Gastroesophageal sphincter (tissue), 4 donors: Measurements from ENCODE around the gene CASK. TPM values are rescaled to one million over a fixed set of nuclear protein-coding genes. Genes with fewer than 3 reads are reported as not detected.
A peak's percentile ranks its signal among the peaks of the same experiment; 100 is the strongest.

Experiments used
- ATAC-seq: fragments of 150-250 bp; one replicate; pipeline ENCODE4 v1.9.1; 2016; ENCODE audit warnings: mild to moderate bottlenecking, moderate library complexity
- H3K27ac ChIP-seq, 4 donors: fragments of 200-600 bp; sonication (generic) in 3 of 4; 1 replicate in 3 of 4; 2 replicates in 1 of 4; pipeline ENCODE4 v1.5.1; 2016 to 2019
- H3K27me3 ChIP-seq: fragments of 200-600 bp; sonication (generic); one replicate; pipeline ENCODE4 v1.5.1; 2019
- H3K36me3 ChIP-seq, 2 donors: fragments of 200-600 bp; sonication (generic); one replicate each; pipeline ENCODE4 v1.5.1; 2019; ENCODE audit warnings: control low read depth in 1 of 2
- H3K4me1 ChIP-seq, 3 donors: fragments of 200-600 bp; sonication (generic); 1 replicate in 2 of 3; 2 replicates in 1 of 3; pipeline ENCODE4 v1.5.1; 2016 to 2019; ENCODE audit warnings: control low read depth in 2 of 3
- H3K4me3 ChIP-seq, 2 donors: fragments of 200-600 bp; sonication (generic); one replicate each; pipeline ENCODE4 v1.5.1; 2019; ENCODE audit warnings: mild to moderate bottlenecking in 1 of 2, moderate library complexity in 1 of 2
- H3K9me3 ChIP-seq, 3 donors: fragments of 200-600 bp; sonication (generic); one replicate each; pipeline ENCODE4 v1.5.1; 2017 to 2019; ENCODE audit warnings: control low read depth in 2 of 3
- CTCF ChIP-seq, 4 experiments: fragments of 200-600 bp in 2 of 4; fragments of 450-650 bp in 2 of 4; sonication (generic) in 1 of 4; IDR thresholded peaks; one replicate each; pipeline ENCODE4 v1.5.1; 2017 to 2019; ENCODE audit warnings: antibody characterized with exemption in 4 of 4, mild to moderate bottlenecking in 2 of 4, moderate library complexity in 2 of 4
- EP300 ChIP-seq: sonication (generic); formaldehyde crosslinking; IDR thresholded peaks from one replicate; pipeline ENCODE4 v1.6.1; 2017; ENCODE audit warnings: antibody characterized with exemption, mild to moderate bottlenecking
- POLR2A ChIP-seq, 2 donors: fragments of 450-650 bp; IDR thresholded peaks; one replicate each; pipeline ENCODE4 v1.6.1; 2017; ENCODE audit warnings: antibody characterized with exemption in 2 of 2, mild to moderate bottlenecking in 2 of 2, moderate library complexity in 1 of 2
- POLR2AphosphoS5 ChIP-seq: sonication (generic); formaldehyde crosslinking; IDR thresholded peaks from one replicate; pipeline ENCODE4 v1.6.1; 2017; ENCODE audit warnings: antibody characterized with exemption
- WGBS, 2 donors: methylation state at CpG; one replicate each; pipeline ENCODE4 v1.1.5; 2018; ENCODE audit warnings: low coverage in 1 of 2; 5-methylcytosine and 5-hydroxymethylcytosine counted together
- total RNA-seq, 4 donors: library from RNA; depleted of rRNA; stranded (reverse); fragments of >200 nt; gene quantifications; one replicate each; pipeline ENCODE4 v1.1.0, GENCODE V29; 2016

The CASK gene
- total RNA-seq, 4 donors from 2014 or later = 22.6 to 55.0 (median 30.5) TPM

GRCh38 chrX:41734530-41734929, 188.8 kb downstream of the CASK start:
- WGBS, 2 donors = 0 to 14% methylated on average over 1 of the region's 1 CpG
- Histone ChIP-seq H3K4me1 (no peaks in the 10 kb centered on the region), H3K36me3 (no peaks in the 10 kb centered on the region), H3K27me3 (no peaks in the 10 kb centered on the region), H3K27ac (no peak overlapping the region), H3K4me3 (no peak overlapping the region), H3K9me3 (no peaks in the 10 kb centered on the region)
- no peak for TF ChIP-seq POLR2A (IDR thresholded peaks at IDR 0.05)
- TF ChIP-seq EP300 = no peak
- TF ChIP-seq CTCF (IDR thresholded peaks at IDR 0.05) = peak in 1 of 4 experiments; percentile 46
- no peak for TF ChIP-seq POLR2AphosphoS5
- no peak for ATAC-seq

GRCh38 chrX:41733939-41734338, 189.4 kb downstream of the CASK start:
- 60 to 64% methylated on average over 1 of the region's 1 CpG for WGBS, 2 donors
- no peaks in the 10 kb centered on the region for H3K4me1 ChIP-seq

GRCh38 chrX:41732260-41732659, 191.1 kb downstream of the CASK start:
- Histone ChIP-seq H3K27ac (no peak overlapping the region), H3K9me3 (no peaks in the 10 kb centered on the region), H3K4me3 (no peak overlapping the region), H3K4me1 (no peaks in the 10 kb centered on the region), H3K36me3 (no peaks in the 10 kb centered on the region), H3K27me3 (no peaks in the 10 kb centered on the region)
- no peak for ATAC-seq
- TF ChIP-seq EP300 (no peak), POLR2AphosphoS5 (no peak), CTCF (IDR thresholded peaks at IDR 0.05) (no peak), POLR2A (IDR thresholded peaks at IDR 0.05) (no peak)
- no CpG with 5 or more reads among the region's 2 CpGs for WGBS, 2 donors

More at GRCh38 chrX:41733939-41734338, 189.4 kb downstream of the CASK start:
- Histone ChIP-seq H3K36me3 (no peaks in the 10 kb centered on the region), H3K27ac (no peak overlapping the region), H3K4me3 (no peak overlapping the region), H3K27me3 (no peaks in the 10 kb centered on the region), H3K9me3 (no peaks in the 10 kb centered on the region)
- TF ChIP-seq EP300 (no peak), POLR2AphosphoS5 (no peak), POLR2A (IDR thresholded peaks at IDR 0.05) (no peak), CTCF (IDR thresholded peaks at IDR 0.05) (no peak)
- no peak for ATAC-seq

- no peaks in the 10 kb centered on the region for H3K36me3 ChIP-seq
- ATAC-seq = no peak
- 61 to 64% methylated on average over 1 to 2 of the region's 2 CpGs for WGBS, 2 donors
- no peak for TF ChIP-seq POLR2A (IDR thresholded peaks at IDR 0.05)
- TF ChIP-seq CTCF (IDR thresholded peaks at IDR 0.05) = no peak
- no peak for TF ChIP-seq POLR2AphosphoS5
- TF ChIP-seq EP300 = no peak
- H3K27me3 ChIP-seq = no peaks in the 10 kb centered on the region
- no peak overlapping the region for H3K27ac ChIP-seq
- no peaks in the 10 kb centered on the region for H3K4me1 ChIP-seq
- no peaks in the 10 kb centered on the region for H3K9me3 ChIP-seq
- no peak overlapping the region for H3K4me3 ChIP-seq
Measured at GRCh38 chrX:41730081-41730480, 193.3 kb downstream of the CASK start.

GRCh38 chrX:41728125-41728524, 195.2 kb downstream of the CASK start:
- no peaks in the 10 kb centered on the region for H3K4me1 ChIP-seq
- WGBS, 2 donors = 61 to 64% methylated on average over 2 to 3 of the region's 3 CpGs
- ATAC-seq = no peak

More at GRCh38 chrX:41728125-41728524, 195.2 kb downstream of the CASK start:
- Histone ChIP-seq H3K36me3 (no peaks in the 10 kb centered on the region), H3K27ac (no peak overlapping the region), H3K27me3 (no peaks in the 10 kb centered on the region), H3K9me3 (no peaks in the 10 kb centered on the region), H3K4me3 (no peak overlapping the region)
- TF ChIP-seq POLR2AphosphoS5 (no peak), CTCF (IDR thresholded peaks at IDR 0.05) (no peak)
